Small intestine (tissue), 7 donors: ENCODE data around the gene AMBRA1. TPM values are rescaled to one million over a fixed set of nuclear protein-coding genes. Genes with fewer than 3 reads are reported as not detected.
"Not testable (repeated sequence)": the region's sequence is repeated elsewhere in the genome, so short reads cannot be mapped to it uniquely, and the experiment has no call there.

Experiments used
- DNase-seq, 2 donors: peaks; one replicate each; pipeline versions ENCODE4 v3.0.0 to v3.0.0-alpha.2; 2013
- FAIRE-seq: peaks from 2 replicates; lab custom pipeline; 2012; peaks lifted over from hg19 to GRCh38; lab: Jason Lieb, UNC
- H3K27ac ChIP-seq, 3 donors: one replicate each; pipeline ENCODE4 v1.5.1; 2013; ENCODE audit warnings: low read length in 2 of 3, mild to moderate bottlenecking in 2 of 3, control low read depth in 1 of 3, inconsistent platforms in 1 of 3, low read depth in 1 of 3, moderate library complexity in 1 of 3
- H3K27me3 ChIP-seq, 3 donors: one replicate each; pipeline ENCODE4 v1.6.1; 2013; ENCODE audit warnings: low read length in 3 of 3, inconsistent platforms in 1 of 3; ENCODE audit not compliant: control insufficient read depth in 3 of 3, insufficient read depth in 3 of 3
- H3K36me3 ChIP-seq, 3 donors: one replicate each; pipeline ENCODE4 v1.6.1; 2013; ENCODE audit warnings: low read length in 3 of 3, inconsistent platforms in 1 of 3, low read depth in 1 of 3, mild to moderate bottlenecking in 1 of 3, moderate library complexity in 1 of 3; ENCODE audit not compliant: control insufficient read depth in 3 of 3, insufficient read depth in 2 of 3
- H3K4me1 ChIP-seq, 3 donors: one replicate each; pipeline ENCODE4 v1.6.1; 2013; ENCODE audit warnings: low read length in 2 of 3, inconsistent platforms in 1 of 3, low read depth in 1 of 3, mild to moderate bottlenecking in 1 of 3, moderate library complexity in 1 of 3; ENCODE audit not compliant: control insufficient read depth in 3 of 3, insufficient read depth in 2 of 3
- H3K4me3 ChIP-seq, 3 donors: one replicate each; pipeline ENCODE4 v1.5.1; 2013; ENCODE audit warnings: low read length in 3 of 3, control low read depth in 1 of 3, inconsistent platforms in 1 of 3, low read depth in 1 of 3, mild to moderate bottlenecking in 1 of 3, moderate library complexity in 1 of 3
- H3K9me3 ChIP-seq, 2 donors: one replicate each; pipeline ENCODE4 v1.6.1; 2013; ENCODE audit warnings: low read depth in 1 of 2, low read length in 1 of 2; ENCODE audit not compliant: control insufficient read depth in 2 of 2, insufficient read depth in 1 of 2
- WGBS, 3 donors: extraction: QIAGEN DNeasy Blood & Tissue Kit; methylation state at CpG; one replicate each; pipeline ENCODE4 v1.1.7; 2013; 5-methylcytosine and 5-hydroxymethylcytosine counted together
- polyA plus RNA-seq, 4 donors: library from polyadenylated mRNA; stranded (reverse) in 3 of 4; unstranded in 1 of 4; fragments of 200-250 nt in 3 of 4; fragments of 120-200 nt in 1 of 4; gene quantifications; one replicate each; pipeline versions ENCODE4 v1.2.1 to v1.2.3, GENCODE V29; 2013
- donor health status: healthy with polysubstance abuse.
- donor health status: control.
- donor health status: control.
- donor health status: Bipolar disorder and iron deficiency.
- donor health status: healthy.

The AMBRA1 gene
- polyA plus RNA-seq, 4 donors: 7.8 to 22.2 (median 12.6) TPM

- WGBS, 3 donors: 92 to 94% (median 92%) methylated on average over 30 of the region's 30 CpGs
- Histone ChIP-seq H3K36me3 (peaks cover 11 to 95% (median 23%) of the 10 kb centered on the region in 3 donors), H3K27ac (no peak overlapping the region), H3K27me3 (no peaks in the 10 kb centered on the region), H3K9me3 (no peaks in the 10 kb centered on the region), H3K4me3 (no peak overlapping the region), H3K4me1 (peaks cover 0 to 14% (median 0%) of the 10 kb centered on the region in 3 donors)
- FAIRE-seq: no peak
- no peak for DNase-seq
Measured at GRCh38 chr11:46373787-46374740, 219.8 kb downstream of the AMBRA1 start.

GRCh38 chr11:46372501-46372900 lies 221.3 kb downstream of the AMBRA1 start:
- not testable (repeated sequence) for DNase-seq, H3K27ac ChIP-seq, H3K9me3 ChIP-seq, FAIRE-seq, H3K4me3 ChIP-seq, H3K27me3 ChIP-seq
- Histone ChIP-seq H3K36me3 (peaks cover 11 to 93% (median 24%) of the 10 kb centered on the region in 3 donors), H3K4me1 (peaks cover 0 to 16% (median 0%) of the 10 kb centered on the region in 3 donors)
- 88 to 89% (median 89%) methylated on average over 12 to 15 of the region's 15 CpGs for WGBS, 3 donors

GRCh38 chr11:46372086-46372485 lies 221.7 kb downstream of the AMBRA1 start:
- 46 to 59% (median 46%) methylated on average over 8 to 10 of the region's 10 CpGs for WGBS, 3 donors
- H3K27me3 ChIP-seq: no peaks in the 10 kb centered on the region
- H3K4me3 ChIP-seq: no peak overlapping the region
- FAIRE-seq (no peak), DNase-seq (peak in 1 of 2 donors; percentile 45)
- peaks cover 11 to 91% (median 21%) of the 10 kb centered on the region in 3 donors for H3K36me3 ChIP-seq
- no peak overlapping the region for H3K27ac ChIP-seq
- peaks cover 0 to 16% (median 0%) of the 10 kb centered on the region in 3 donors for H3K4me1 ChIP-seq
- H3K9me3 ChIP-seq: no peaks in the 10 kb centered on the region

- not testable (repeated sequence) for H3K27me3 ChIP-seq, H3K27ac ChIP-seq, H3K4me3 ChIP-seq, FAIRE-seq, DNase-seq, H3K9me3 ChIP-seq
- peaks cover 9 to 91% (median 18%) of the 10 kb centered on the region in 3 donors for H3K36me3 ChIP-seq
- WGBS, 3 donors: 96 to 98% (median 96%) methylated on average over 19 of the region's 19 CpGs
- peaks cover 0 to 16% (median 0%) of the 10 kb centered on the region in 3 donors for H3K4me1 ChIP-seq
Measured at GRCh38 chr11:46371262-46371661, 222.6 kb downstream of the AMBRA1 start.

- no peak overlapping the region for H3K4me3 ChIP-seq
- H3K9me3 ChIP-seq: no peaks in the 10 kb centered on the region
Measured at GRCh38 chr11:46370253-46370652, 223.6 kb downstream of the AMBRA1 start.

GRCh38 chr11:46369458-46370152 lies 224.2 kb downstream of the AMBRA1 start:
- peaks cover 5 to 90% (median 13%) of the 10 kb centered on the region in 3 donors for H3K36me3 ChIP-seq
- no peaks in the 10 kb centered on the region for H3K27me3 ChIP-seq
- 65 to 71% (median 69%) methylated on average over 25 of the region's 25 CpGs for WGBS, 3 donors
- H3K27ac ChIP-seq: no peak overlapping the region
- DNase-seq: peak in 1 of 2 donors; percentile 70
- no peak for FAIRE-seq
- H3K9me3 ChIP-seq: no peaks in the 10 kb centered on the region
- H3K4me3 ChIP-seq: no peak overlapping the region
- peaks cover 0 to 16% (median 0%) of the 10 kb centered on the region in 3 donors for H3K4me1 ChIP-seq

More at GRCh38 chr11:46370253-46370652, 223.6 kb downstream of the AMBRA1 start:
- FAIRE-seq (no peak), DNase-seq (no peak)
- no peak overlapping the region for H3K27ac ChIP-seq
- H3K36me3 ChIP-seq: peaks cover 6 to 90% (median 18%) of the 10 kb centered on the region in 3 donors
- WGBS, 3 donors: 89 to 92% (median 90%) methylated on average over 13 of the region's 13 CpGs
- no peaks in the 10 kb centered on the region for H3K27me3 ChIP-seq
- H3K4me1 ChIP-seq: peaks cover 0 to 16% (median 0%) of the 10 kb centered on the region in 3 donors

GRCh38 chr11:46367916-46368267 lies 225.9 kb downstream of the AMBRA1 start:
- 73 to 80% (median 77%) methylated on average over 12 of the region's 12 CpGs for WGBS, 3 donors
- Histone ChIP-seq H3K36me3 (peaks cover 0 to 93% (median 4%) of the 10 kb centered on the region in 3 donors), H3K9me3 (no peaks in the 10 kb centered on the region), H3K27ac (no peak overlapping the region), H3K4me1 (peaks cover 0 to 21% (median 0%) of the 10 kb centered on the region in 3 donors), H3K4me3 (no peak overlapping the region), H3K27me3 (no peaks in the 10 kb centered on the region)
- no peak for DNase-seq
- no peak for FAIRE-seq
